Cortex of kidney (tissue), 1 donor: ENCODE results near the gene KRT12.
"Not testable (repeated sequence)": the region's sequence is repeated elsewhere in the genome, so short reads cannot be mapped to it uniquely, and the experiment has no call there.

Experiments used
- DNase-seq: peaks from one replicate; lab custom pipeline; 2025; lab: John Stamatoyannopoulos, UW

The KRT12 gene

GRCh38 chr17:40814657-40815056 lies 52.4 kb downstream of the KRT12 start:
- DNase-seq, result not testable (repeated sequence)

DNA sequence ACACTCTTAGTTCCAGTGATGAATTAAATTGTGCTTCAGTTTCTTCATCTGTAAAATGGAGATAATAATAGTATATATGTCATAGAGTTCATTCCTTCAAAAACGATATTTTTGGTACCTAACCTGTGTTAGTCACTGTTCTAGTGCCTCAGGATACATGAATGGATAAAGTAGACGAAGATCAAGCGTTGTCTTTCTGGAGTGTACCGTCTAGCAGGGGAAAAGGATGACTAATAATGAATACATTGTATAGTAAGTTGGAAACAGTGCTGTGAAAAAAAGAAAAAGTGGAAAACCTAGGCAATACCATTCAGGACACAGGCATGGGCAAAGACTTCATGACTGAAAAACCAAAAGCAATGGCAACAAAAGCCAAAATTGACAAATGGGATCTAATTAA lies 53.2 kb downstream of the KRT12 start:
- DNase-seq, result no peak

DNA sequence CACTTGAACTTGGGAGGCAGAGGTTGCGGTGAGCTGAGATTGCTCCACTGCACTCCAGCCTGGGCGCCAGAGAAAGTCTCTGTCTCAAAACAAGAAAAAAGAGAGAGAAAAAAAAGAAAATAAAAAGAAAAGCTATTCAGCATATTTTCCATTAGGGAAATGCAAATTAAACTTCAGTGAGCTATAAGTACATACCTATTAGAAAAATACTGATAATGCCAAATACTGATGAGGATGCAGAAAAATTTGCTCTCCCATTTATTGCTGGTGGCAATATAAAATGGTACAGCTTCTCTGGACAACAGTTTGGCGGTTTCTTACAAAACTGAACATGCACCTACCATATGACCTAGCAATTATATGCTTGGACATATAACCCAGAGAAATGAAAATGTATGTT lies 54.4 kb downstream of the KRT12 start:
- DNase-seq, result no peak
